GM18508 (cell line): ENCODE measurements around the gene KIAA1217.

Experiments
- ATAC-seq: cut with Tn5 transposase; IDR thresholded peaks from one replicate; pipeline ENCODE4 v1.9.1; 2021; ENCODE audit warnings: moderate number of reproducible peaks; ENCODE audit not compliant: insufficient read depth, unreplicated experiment

Gene KIAA1217

GRCh38 chr10:24207781-24208611 lies 942 bp upstream of the KIAA1217 start:
- no peak for ATAC-seq

GRCh38 chr10:24209432-24209771 lies 464 bp downstream of the KIAA1217 start:
- no peak for ATAC-seq

GRCh38 chr10:24209946-24210491 lies 1.1 kb downstream of the KIAA1217 start:
- ATAC-seq, result peak; percentile 70

GRCh38 chr10:24210501-24210900 lies 1.6 kb downstream of the KIAA1217 start:
- ATAC-seq, result no peak

GRCh38 chr10:24213266-24213665 lies 4.3 kb downstream of the KIAA1217 start:
- no peak for ATAC-seq

- ATAC-seq, result no peak
These were observed 4.9 kb downstream of the KIAA1217 start for GRCh38 chr10:24213881-24214280.

- no peak for ATAC-seq
These were observed 5.8 kb downstream of the KIAA1217 start for GRCh38 chr10:24214762-24215161.

GRCh38 chr10:24215196-24215595 lies 6.3 kb downstream of the KIAA1217 start:
- no peak for ATAC-seq

- ATAC-seq, result no peak
These were observed 6.7 kb downstream of the KIAA1217 start for GRCh38 chr10:24215603-24216002.

GRCh38 chr10:24219963-24220362 lies 11.0 kb downstream of the KIAA1217 start:
- no peak for ATAC-seq

- no peak for ATAC-seq
These were observed 14.4 kb downstream of the KIAA1217 start for GRCh38 chr10:24223341-24223740.

GRCh38 chr10:24223953-24224352 lies 15.0 kb downstream of the KIAA1217 start:
- no peak for ATAC-seq

- ATAC-seq, result no peak
These were observed 19.7 kb downstream of the KIAA1217 start for GRCh38 chr10:24228642-24229041.

- ATAC-seq, result no peak
These were observed 21.0 kb downstream of the KIAA1217 start for GRCh38 chr10:24229909-24230308.

GRCh38 chr10:24231200-24231599 lies 22.3 kb downstream of the KIAA1217 start:
- no peak for ATAC-seq

GRCh38 chr10:24234784-24235183 lies 25.8 kb downstream of the KIAA1217 start:
- no peak for ATAC-seq

- ATAC-seq, result no peak
These were observed 26.5 kb downstream of the KIAA1217 start for GRCh38 chr10:24235471-24235870.

GRCh38 chr10:24237801-24238395 lies 29.0 kb downstream of the KIAA1217 start:
- ATAC-seq, result no peak

GRCh38 chr10:24238519-24239247 lies 29.7 kb downstream of the KIAA1217 start:
- ATAC-seq, result no peak

- ATAC-seq, result no peak
These were observed 30.5 kb downstream of the KIAA1217 start for GRCh38 chr10:24239289-24240040.
